HTERT RPE-1 (cell line): ENCODE measurements around the gene IQCK.
"Not testable (repeated sequence)": the region's sequence is repeated elsewhere in the genome, so short reads cannot be mapped to it uniquely, and the experiment has no call there.

Experiments used
- in situ Hi-C: fragments of 300-500 bp; cut with MboI; formaldehyde crosslinking; loops from 4 replicates; pipeline ENCODE4 v1.14.3; 2020; ENCODE audit warnings: low sequenced_read_pairs

Gene IQCK, protein sequence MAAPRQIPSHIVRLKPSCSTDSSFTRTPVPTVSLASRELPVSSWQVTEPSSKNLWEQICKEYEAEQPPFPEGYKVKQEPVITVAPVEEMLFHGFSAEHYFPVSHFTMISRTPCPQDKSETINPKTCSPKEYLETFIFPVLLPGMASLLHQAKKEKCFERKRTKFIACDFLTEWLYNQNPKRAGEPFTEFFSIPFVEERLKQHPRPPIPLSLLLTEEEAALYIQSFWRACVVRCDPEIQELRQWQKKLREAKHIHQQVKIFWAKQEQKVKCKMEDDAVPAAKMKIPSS

GRCh38 chr16:19717741-19718623, at the start of gene IQCK, which contains the start of gene KNOP1:
TSS of gene IQCK (plus strand) at chr16:19718271. CDS start at chr16:19718307, 36 bp downstream.
TSS of gene KNOP1 (minus strand) at chr16:19718227. CDS start at chr16:19715035, 3,192 bp downstream.
- in situ Hi-C loops, result no loop called here

- in situ Hi-C loops, result no loop called here
Observed at GRCh38 chr16:19672378-19672777, 45.7 kb upstream of the IQCK start.

DNA sequence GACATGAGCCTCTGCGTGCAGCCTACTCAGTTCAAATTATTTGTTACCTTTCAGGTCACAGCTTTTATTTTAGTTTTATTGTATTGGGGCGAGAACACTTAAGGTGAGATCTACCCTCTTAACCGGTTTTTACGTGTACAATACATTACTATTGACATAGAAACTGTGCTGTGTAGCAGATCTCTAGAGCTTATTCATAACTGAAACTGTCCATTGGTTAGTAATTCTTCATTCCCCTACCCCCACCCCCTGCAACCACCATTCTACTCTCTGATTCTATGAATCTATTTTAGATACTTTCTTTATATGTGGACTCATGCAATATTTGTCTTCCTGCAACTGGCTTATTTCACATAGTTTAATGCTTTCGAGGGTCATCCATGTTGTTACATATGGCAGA, 43.6 kb upstream of the IQCK start:
- in situ Hi-C loops, result no loop called here

GRCh38 chr16:19677402-19677801, 40.7 kb upstream of the IQCK start:
- in situ Hi-C loops, result no loop called here

GRCh38 chr16:19678804-19679203, 39.3 kb upstream of the IQCK start:
- in situ Hi-C loops, result no loop called here

DNA sequence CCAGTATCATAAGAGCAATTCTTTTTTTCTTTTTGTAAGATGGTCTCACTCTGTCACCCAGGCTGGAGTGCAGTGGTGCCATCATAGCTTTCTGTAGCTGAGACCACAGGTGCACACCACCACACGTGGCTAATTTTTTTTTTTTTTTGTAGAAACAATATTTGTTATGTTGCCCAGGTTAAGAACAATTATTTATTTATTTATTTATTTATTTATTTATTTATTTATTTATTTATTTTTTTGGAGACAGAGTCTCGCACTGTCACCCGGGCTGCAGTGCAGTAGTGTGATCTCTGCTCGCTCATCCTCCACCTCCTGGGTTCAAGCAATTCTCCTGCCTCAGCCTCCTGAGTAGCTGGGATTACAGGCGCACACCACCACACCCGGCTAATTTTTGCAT, 38.8 kb upstream of the IQCK start:
- in situ Hi-C loops, result not testable (repeated sequence)

DNA sequence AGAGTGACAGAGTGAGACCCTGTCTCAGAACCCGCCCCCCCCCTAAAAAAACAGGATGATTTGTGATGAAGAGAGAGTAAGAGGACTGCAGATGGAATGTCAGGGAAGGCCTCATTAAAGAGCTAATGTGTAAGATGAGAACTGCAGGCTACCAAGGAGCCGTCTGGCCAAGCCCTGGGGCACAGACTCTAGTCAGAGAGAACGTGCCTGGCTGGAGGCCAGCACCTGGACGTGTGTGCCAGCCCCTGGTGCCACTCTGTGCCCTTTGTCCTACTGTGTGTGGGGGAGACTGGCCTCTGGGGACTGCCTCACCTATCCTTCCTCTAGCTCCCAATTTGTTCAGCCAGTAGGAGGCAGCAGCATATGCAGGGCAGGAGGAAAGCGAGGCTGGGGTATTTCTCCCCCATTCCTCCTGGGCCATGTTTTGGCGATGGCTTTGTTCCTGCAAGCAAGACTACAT, 37.2 kb upstream of the IQCK start:
- in situ Hi-C loops, result no loop called here

- in situ Hi-C loops, result no loop called here
Observed at GRCh38 chr16:19681637-19682036, 36.4 kb upstream of the IQCK start.

- in situ Hi-C loops, result no loop called here
Observed at GRCh38 chr16:19683453-19684236, 34.4 kb upstream of the IQCK start.

DNA sequence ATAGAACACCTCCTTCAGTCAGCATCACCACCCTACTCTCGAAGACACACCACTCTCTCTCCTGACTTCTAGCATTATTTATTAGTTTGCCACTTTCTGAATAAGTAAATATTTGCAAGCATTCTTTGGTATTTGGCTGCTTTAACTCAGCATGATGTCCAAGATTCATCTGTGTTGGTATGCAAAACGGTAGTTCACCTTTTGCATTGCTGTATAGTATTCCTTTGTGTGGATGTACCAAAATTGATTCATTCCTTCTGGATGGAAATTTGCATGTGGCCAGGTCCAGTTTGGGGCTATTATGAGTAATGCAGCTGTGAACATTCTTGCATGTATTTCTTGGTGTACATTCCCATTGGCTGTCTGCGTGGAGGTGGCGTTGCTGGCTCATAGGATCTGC, 32.9 kb upstream of the IQCK start:
- in situ Hi-C loops, result no loop called here

DNA sequence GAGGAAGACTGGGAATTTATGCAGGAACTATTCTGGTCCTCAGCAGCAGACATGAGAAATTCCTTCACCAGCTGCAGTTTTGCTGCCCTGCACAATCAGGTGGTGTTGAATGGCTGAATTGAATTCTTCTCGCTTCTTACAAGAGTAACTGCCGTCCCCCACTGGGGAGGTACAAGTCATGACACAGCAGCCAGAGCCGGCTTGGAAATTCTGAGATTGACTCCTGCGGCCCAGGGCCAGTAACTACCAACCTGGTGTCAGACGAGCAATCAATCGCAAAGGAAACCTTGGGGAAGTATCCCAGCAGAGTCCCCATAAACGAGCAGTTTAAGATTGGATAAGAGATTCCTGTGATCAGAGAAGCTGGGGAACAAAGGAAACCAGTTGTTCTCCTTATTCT, 30.8 kb upstream of the IQCK start:
- in situ Hi-C loops, result no loop called here

- in situ Hi-C loops, result no loop called here
Observed at GRCh38 chr16:19688396-19689024, 29.6 kb upstream of the IQCK start.

DNA sequence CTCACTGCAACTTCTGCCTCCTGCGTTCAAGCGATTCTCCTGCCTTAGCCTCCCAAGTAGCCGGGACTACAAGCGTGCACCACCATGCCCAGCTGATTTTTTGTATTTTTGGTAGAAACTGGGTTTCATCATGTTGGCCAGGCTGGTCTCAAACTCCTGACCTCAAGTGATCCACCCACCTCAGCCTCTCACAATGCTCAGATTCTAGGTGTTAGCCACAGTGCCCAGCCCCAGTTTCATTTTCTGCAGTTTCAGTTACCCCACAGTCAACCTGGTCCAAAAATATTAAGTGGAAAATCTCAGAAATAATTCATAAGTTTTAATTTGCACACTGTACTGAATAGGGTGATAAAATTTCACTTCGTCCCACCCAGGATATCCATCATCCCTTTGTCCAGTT, 28.7 kb upstream of the IQCK start:
- in situ Hi-C loops, result no loop called here

DNA sequence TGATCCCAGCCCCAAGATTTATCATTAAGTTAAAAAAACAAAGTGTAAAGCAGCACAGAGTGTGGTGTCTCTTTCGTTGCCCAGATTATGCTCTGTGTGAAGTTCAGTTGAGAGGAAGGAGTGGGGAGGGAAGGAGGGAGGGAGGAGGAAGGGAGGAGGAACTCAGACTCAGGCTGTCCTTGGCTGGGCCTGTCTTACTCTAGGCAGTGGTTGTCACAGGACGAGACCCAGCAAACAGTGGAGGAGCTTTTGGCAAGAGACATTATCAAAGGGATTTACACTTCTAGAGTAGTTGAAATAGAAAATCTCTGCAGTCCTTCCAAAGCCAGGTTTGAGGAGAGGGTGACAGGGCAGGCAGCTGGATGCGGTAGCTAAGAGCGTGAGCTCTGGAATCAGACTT, 27.9 kb upstream of the IQCK start:
- in situ Hi-C loops, result no loop called here

DNA sequence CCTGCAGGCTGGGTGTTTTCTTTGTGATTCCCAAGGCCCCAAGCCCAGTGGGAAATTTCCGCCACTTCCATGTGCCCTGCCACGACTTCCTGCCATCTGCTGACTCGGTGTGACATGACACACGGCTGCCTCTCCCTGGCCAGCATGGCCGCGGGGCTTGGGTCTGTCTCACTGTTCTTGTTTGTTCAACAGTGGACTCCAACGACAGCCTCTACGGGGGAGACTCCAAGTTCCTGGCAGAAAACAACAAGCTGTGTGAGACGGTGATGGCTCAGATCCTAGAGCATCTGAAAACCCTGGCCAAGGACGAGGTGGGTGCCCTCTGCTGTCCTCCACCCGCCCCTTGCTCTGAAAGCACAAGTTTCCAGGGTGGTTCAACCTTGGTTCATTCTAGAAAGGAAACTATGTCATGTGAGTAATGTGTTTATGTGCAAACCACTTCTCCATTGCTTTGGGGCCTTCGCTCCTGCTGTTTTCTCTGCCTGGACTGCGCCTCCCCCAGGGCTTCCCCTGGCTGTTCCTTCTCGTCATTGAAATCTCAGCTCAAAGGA, 26.8 kb upstream of the IQCK start:
- in situ Hi-C loops, result no loop called here

DNA sequence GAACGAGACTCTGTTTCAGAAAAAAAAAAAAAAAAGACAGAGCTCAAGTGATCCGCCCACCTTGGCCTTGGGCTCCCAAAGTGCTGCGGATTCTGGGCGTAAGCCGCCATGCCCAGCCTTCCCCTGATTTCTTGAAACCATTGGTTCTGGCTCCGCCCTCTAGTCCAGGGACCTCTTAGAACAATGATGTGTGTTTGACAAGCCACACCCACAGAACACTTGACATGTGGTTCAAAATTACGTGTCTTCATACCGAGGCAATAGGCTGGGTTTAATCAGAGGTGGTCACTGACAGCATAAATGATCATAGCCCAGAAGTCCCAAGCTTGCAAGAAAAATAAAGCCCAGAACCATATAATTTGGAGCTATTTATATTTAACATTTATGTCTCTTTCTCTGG, 23.1 kb upstream of the IQCK start:
- in situ Hi-C loops, result no loop called here

DNA sequence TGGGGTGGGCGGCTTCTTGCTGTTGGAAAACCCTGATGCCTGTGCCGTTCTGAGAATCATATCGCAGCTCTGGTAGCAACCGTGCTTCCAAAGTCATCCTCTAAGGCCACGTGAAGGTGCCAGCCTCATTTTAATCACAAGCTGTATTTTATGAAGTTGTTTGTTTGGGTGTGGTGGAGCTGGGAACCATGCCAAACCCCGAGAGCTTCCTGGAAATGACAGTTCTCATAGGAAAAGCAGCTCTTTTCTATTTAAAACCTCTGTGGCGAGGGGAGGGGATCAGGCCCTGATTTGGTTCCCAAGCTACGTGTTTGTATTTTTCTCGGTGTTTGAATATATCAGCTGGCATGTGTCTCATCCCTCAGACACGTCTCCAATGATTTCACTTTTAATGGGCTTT, 21.7 kb upstream of the IQCK start:
- in situ Hi-C loops, result no loop called here

GRCh38 chr16:19696961-19697360, 21.1 kb upstream of the IQCK start:
- in situ Hi-C loops, result no loop called here

GRCh38 chr16:19697756-19698318, 20.2 kb upstream of the IQCK start:
- in situ Hi-C loops, result no loop called here
